GM12878 (cell line): ENCODE data around the gene MNAT1. TPM values are rescaled to one million over a fixed set of nuclear protein-coding genes. Genes with fewer than 3 reads are reported as not detected.

ENCODE experiments used
- ATAC-seq: fragments of 200-7000 bp; cut with Tn5 transposase; 3 replicates; pipeline ENCODE4 v1.9.1; 2020; ENCODE audit warnings: mild to moderate bottlenecking, moderate library complexity
- BruUV-seq: library from RNA; stranded (reverse); fragments of 400-500 nt; replicated peaks from 2 replicates; lab custom pipeline; 2021; lab: Mats Ljungman, UMichigan
- CTCF ChIA-PET: fragments of 300-600 bp; sonication (Branson Sonifier 250); formaldehyde crosslinking; extraction: SDS; loops from one replicate; lab custom pipeline; 2021; ENCODE audit warnings: inconsistent platforms; lab: Yijun Ruan, JAX
- POLR2A ChIA-PET: fragments of 350-600 bp; formaldehyde crosslinking; extraction: SDS; loops from one replicate; lab custom pipeline; 2021; ENCODE audit warnings: inconsistent platforms; lab: Charles Lee
- RAD21 ChIA-PET: fragments of 300-600 bp; sonication (Branson Sonifier 250); formaldehyde crosslinking; loops from one replicate; lab custom pipeline; 2023; ENCODE audit warnings: antibody characterized with exemption; ENCODE audit not compliant: unreplicated experiment; lab: Charles Lee
- SMC1A ChIA-PET: fragments of 300-600 bp; sonication (Branson Sonifier 250); formaldehyde crosslinking; loops from one replicate; lab custom pipeline; 2023; ENCODE audit not compliant: unreplicated experiment, uncharacterized antibody; lab: Charles Lee
- DNase-seq: peaks from one replicate; pipeline ENCODE4 v3.0.0-alpha.2; 2011; ENCODE audit warnings: low read depth, low spot score
- FAIRE-seq: peaks from 3 replicates; lab custom pipeline; 2011; peaks lifted over from hg19 to GRCh38; lab: Jason Lieb, UNC
- H2AFZ ChIP-seq: 2 replicates; pipeline ENCODE4 v1.6.0; 2011; ENCODE audit warnings: low read depth, low read length, control low read depth; ENCODE audit not compliant: control insufficient read depth
- H3K27ac ChIP-seq: 2 replicates; pipeline ENCODE4 v1.5.1; 2011; ENCODE audit warnings: control low read depth; ENCODE audit not compliant: control insufficient read depth, insufficient read depth
- H3K27me3 ChIP-seq, 2 experiments: replicated peaks in 1 of 2; 2 replicates each; pipeline versions ENCODE4 v1.6.0 to v1.6.1; 2011; ENCODE audit warnings: low read length in 1 of 2; ENCODE audit not compliant: control insufficient read depth in 2 of 2, insufficient read depth in 2 of 2
- H3K36me3 ChIP-seq, 2 experiments: 2 replicates each; pipeline ENCODE4 v1.5.1; 2011; ENCODE audit warnings: low read length in 1 of 2; ENCODE audit not compliant: control insufficient read depth in 2 of 2, insufficient read depth in 2 of 2
- H3K4me1 ChIP-seq: 2 replicates; pipeline ENCODE4 v1.6.1; 2011; ENCODE audit warnings: mild to moderate bottlenecking, low read length, moderate library complexity, mixed read lengths; ENCODE audit not compliant: control insufficient read depth, insufficient read depth
- H3K4me2 ChIP-seq: 2 replicates; pipeline ENCODE4 v1.6.0; 2011; ENCODE audit warnings: control low read depth; ENCODE audit not compliant: control insufficient read depth, insufficient read depth
- H3K4me3 ChIP-seq: fragments of 200-600 bp; sonication (generic); 2 replicates; pipeline ENCODE4 v1.5.1; 2016
- H3K79me2 ChIP-seq: 2 replicates; pipeline ENCODE4 v1.6.0; 2011; ENCODE audit warnings: low read length; ENCODE audit not compliant: control insufficient read depth, insufficient read depth
- H3K9ac ChIP-seq: 2 replicates; pipeline ENCODE4 v1.8.0; 2011; ENCODE audit warnings: low read length, control low read depth, mixed read lengths; ENCODE audit not compliant: control insufficient read depth, insufficient read depth
- H3K9me3 ChIP-seq: replicated peaks from 3 replicates; pipeline ENCODE4 v1.5.1; 2011; ENCODE audit warnings: mild to moderate bottlenecking, low read length; ENCODE audit not compliant: control insufficient read depth, insufficient read depth
- H4K20me1 ChIP-seq: 2 replicates; pipeline ENCODE4 v1.6.0; 2011; ENCODE audit not compliant: control insufficient read depth, insufficient read depth
- CEBPZ ChIP-seq: fragments of 150-350 bp; IDR thresholded peaks from 2 replicates; pipeline ENCODE4 v1.6.1; 2016; ENCODE audit warnings: low read depth, low read length
- CREB1 ChIP-seq: IDR thresholded peaks from 2 replicates; pipeline ENCODE4 v1.6.1; 2012; ENCODE audit warnings: low read depth, mild to moderate bottlenecking, inconsistent platforms
- CTCF ChIP-seq, 3 experiments: IDR thresholded peaks in 2 of 3; conservative IDR thresholded peaks in 1 of 3; 2 replicates each; pipeline ENCODE4 v1.5.1; 2011; ENCODE audit warnings: low read depth in 3 of 3, low read length in 3 of 3, mild to moderate bottlenecking in 3 of 3, control low read depth in 2 of 3, moderate library complexity in 2 of 3, inconsistent platforms in 1 of 3, mixed read lengths in 1 of 3; ENCODE audit not compliant: control insufficient read depth in 2 of 3, insufficient read depth in 1 of 3; ENCODE audit errors: extremely low read depth in 1 of 3
- EED ChIP-seq: sonication (generic); IDR thresholded peaks from 2 replicates; pipeline ENCODE4 v1.6.1; 2016; ENCODE audit warnings: antibody characterized with exemption, low read depth
- GABPA ChIP-seq: IDR thresholded peaks from 2 replicates; pipeline ENCODE4 v1.6.1; 2014; ENCODE audit warnings: antibody characterized with exemption, low read depth, mild to moderate bottlenecking, inconsistent platforms
- HSF1 ChIP-seq: fragments of 150-350 bp; IDR thresholded peaks from 2 replicates; pipeline ENCODE4 v1.6.1; 2014; ENCODE audit warnings: mild to moderate bottlenecking, low read depth, low read length
- LARP7 ChIP-seq: fragments of 450-650 bp; IDR thresholded peaks from 2 replicates; pipeline ENCODE4 v1.6.1; 2017; ENCODE audit warnings: mild to moderate bottlenecking
- MAX ChIP-seq: IDR thresholded peaks from 2 replicates; pipeline ENCODE4 v1.6.1; 2012; ENCODE audit warnings: low read depth, low read length, improper control_type of control experiment
- MYC ChIP-seq: IDR thresholded peaks from 2 replicates; pipeline ENCODE4 v1.6.1; 2011; ENCODE audit warnings: mild to moderate bottlenecking, low read length, moderate library complexity, inconsistent platforms; ENCODE audit not compliant: insufficient read depth, insufficient replicate concordance, insufficient read length, severe bottlenecking
- NFIC ChIP-seq: IDR thresholded peaks from 2 replicates; pipeline ENCODE4 v1.6.1; 2012; ENCODE audit warnings: low read depth, mild to moderate bottlenecking, inconsistent platforms, low read length, moderate library complexity
- POLR2A ChIP-seq: IDR thresholded peaks from 2 replicates; pipeline ENCODE4 v1.6.1; 2011; ENCODE audit warnings: low read depth, mild to moderate bottlenecking, low read length
- POLR2AphosphoS5 ChIP-seq: IDR thresholded peaks from 2 replicates; pipeline ENCODE4 v1.6.1; 2011; ENCODE audit warnings: mild to moderate bottlenecking, low read length, inconsistent platforms
- SKIL ChIP-seq: fragments of 450-650 bp; IDR thresholded peaks from 2 replicates; pipeline ENCODE4 v1.6.1; 2017; ENCODE audit warnings: mild to moderate bottlenecking, low read depth, inconsistent platforms; ENCODE audit not compliant: poor library complexity, severe bottlenecking
- TCF3 ChIP-seq: IDR thresholded peaks from 2 replicates; pipeline ENCODE4 v1.6.1; 2012; ENCODE audit warnings: low read depth, mild to moderate bottlenecking, low read length, borderline replicate concordance; ENCODE audit not compliant: insufficient read depth
- ZNF217 ChIP-seq: fragments of 450-650 bp; IDR thresholded peaks from 2 replicates; pipeline ENCODE4 v1.6.1; 2017; ENCODE audit warnings: antibody characterized with exemption, mild to moderate bottlenecking
- ZNF274 ChIP-seq: IDR thresholded peaks from one replicate; pipeline ENCODE4 v1.8.0; 2011; ENCODE audit not compliant: insufficient read length, insufficient read depth
- ZNF622 ChIP-seq: fragments of 450-650 bp; IDR thresholded peaks from 2 replicates; pipeline ENCODE4 v1.6.1; 2017; ENCODE audit warnings: mild to moderate bottlenecking, inconsistent platforms
- WGBS: methylation state at CpG from one replicate; pipeline ENCODE4 v1.1.6; 2016; ENCODE audit warnings: low lambda C conversion rate; ENCODE audit not compliant: insufficient replicate concordance, insufficient coverage; ENCODE audit errors: missing lambda C conversion rate; 5-methylcytosine and 5-hydroxymethylcytosine counted together
- in situ Hi-C: fragments of 300-500 bp; cut with MboI; formaldehyde crosslinking; loops from 9 replicates; pipeline ENCODE4 v1.14.3; 2018; ENCODE audit warnings: mixed read lengths
- intact Hi-C: fragments of 100-400 bp; cut with micrococcal nuclease; formaldehyde crosslinking; loops from one replicate; pipeline ENCODE4 v1.14.2; 2022; ENCODE audit not compliant: unreplicated experiment
- polyA plus RNA-seq, 11 experiments: library from polyadenylated mRNA; depleted of rRNA in 4 of 11; unstranded in 6 of 11; stranded (reverse) in 5 of 11; fragments of >200 nt; fragmentation: Nextera tagmentation in 4 of 11; fragmentation: Illumina TruSeq in 1 of 11; extraction: Ambion mirVana in 4 of 11; extraction: Trizol in 1 of 11; gene quantifications; 1 replicate in 1 of 11; 2 replicates in 10 of 11; pipeline versions ENCODE4 v1.2.1 to v1.2.3, GENCODE V29; 2011 to 2016; ENCODE audit warnings: inconsistent platforms in 2 of 11, missing spikeins in 2 of 11, low read depth in 1 of 11
- total RNA-seq, 4 experiments: library from RNA; depleted of rRNA in 3 of 4; stranded (reverse); fragments of >200 nt in 3 of 4; fragmentation: Illumina TruSeq in 1 of 4; extraction: Trizol in 1 of 4; gene quantifications; 2 replicates each; pipeline versions ENCODE4 v1.2.1 to v1.2.3, GENCODE V29; 2013 to 2021

Gene MNAT1
- total and polyA plus RNA-seq, 10 of the 15 experiments (the other 5 are each of a cell fraction or from before 2014, with no cell fraction given), result 26.5 to 67.4 (median 40.8) TPM

GRCh38 chr14:60944204-60944603, 209.6 kb downstream of the MNAT1 start:
- Histone ChIP-seq H2AFZ (no peak overlapping the region), H3K4me1 (no peaks in the 10 kb centered on the region), H3K9ac (no peak overlapping the region), H3K9me3 (no peaks in the 10 kb centered on the region), H3K79me2 (no peaks in the 10 kb centered on the region), H3K27me3 (no peaks in the 10 kb centered on the region), H3K27ac (no peak overlapping the region), H4K20me1 (no peaks in the 10 kb centered on the region), H3K4me3 (no peak overlapping the region), H3K36me3 (no peaks in the 10 kb centered on the region), H3K4me2 (no peak overlapping the region)
- ChIA-PET RAD21 (no interaction called here), POLR2A (no interaction called here), SMC1A (interaction anchor here (1.6 kb wide), 1 partner anchor 13 kb away, joined by 4 read pairs; no protein-coding TSS in a partner anchor), CTCF (no interaction called here)
- BruUV-seq, result no TSS peak
- DNase-seq (no peak), FAIRE-seq (no peak), ATAC-seq (no peak)
- in situ Hi-C loops, result no loop called here
- intact Hi-C loops, result no loop called here
- 93% methylated on average over 4 of the region's 4 CpGs for WGBS
- TF ChIP-seq TCF3 (no peak), CTCF (IDR thresholded peaks at IDR 0.05 in 2 of 3, conservative IDR thresholded peaks at IDR 0.05 in 1 of 3; ENCODE audit: control insufficient read depth in 2 of 3, extremely low read depth in 1 of 3, insufficient read depth in 1 of 3, low read depth in 3 of 3, low read length in 3 of 3) (no peak), HSF1 (no peak), MAX (no peak), POLR2A (no peak), LARP7 (no peak), SKIL (no peak), ZNF622 (no peak), ZNF274 (no peak), NFIC (no peak), CREB1 (no peak), MYC (no peak), GABPA (no peak), POLR2AphosphoS5 (no peak), ZNF217 (no peak), EED (no peak), CEBPZ (no peak)
